Lung microvascular endothelial cell (primary cell): ENCODE measurements around the gene SFMBT1. TPM values are rescaled to one million over a fixed set of nuclear protein-coding genes. Genes with fewer than 3 reads are reported as not detected.

Source experiments
- DNase-seq, 2 donors: peaks; one replicate each; pipeline versions ENCODE4 v3.0.0 to v3.0.0-alpha.2; 2010; ENCODE audit warnings: low read depth in 2 of 2
- total RNA-seq: library from RNA; depleted of rRNA; stranded (reverse); fragments of >200 nt; gene quantifications from 2 replicates; pipeline ENCODE4 v1.2.1, GENCODE V29; 2014

Gene SFMBT1
- total RNA-seq, 1 donor from 2014 or later = 1.6 TPM

- DNase-seq = no peak
Observed at GRCh38 chr3:52886049-52886730, 159.7 kb downstream of the SFMBT1 start.

- DNase-seq = no peak
Observed at GRCh38 chr3:52882377-52882776, 163.5 kb downstream of the SFMBT1 start.

GRCh38 chr3:52881871-52882270 is 164.0 kb downstream of the SFMBT1 start:
- DNase-seq = no peak

GRCh38 chr3:52880474-52880873 is 165.4 kb downstream of the SFMBT1 start:
- DNase-seq = no peak

GRCh38 chr3:52880047-52880446 is 165.8 kb downstream of the SFMBT1 start:
- no peak for DNase-seq

- no peak for DNase-seq
Observed at GRCh38 chr3:52879581-52879980, 166.3 kb downstream of the SFMBT1 start.

- DNase-seq = no peak
Observed at GRCh38 chr3:52879090-52879489, 166.8 kb downstream of the SFMBT1 start.

- no peak for DNase-seq
Observed at GRCh38 chr3:52877085-52877484, 168.8 kb downstream of the SFMBT1 start.

GRCh38 chr3:52874864-52875587 is 170.8 kb downstream of the SFMBT1 start:
- DNase-seq = no peak

GRCh38 chr3:52874160-52874701 is 171.6 kb downstream of the SFMBT1 start:
- DNase-seq = no peak

GRCh38 chr3:52873433-52874159 is 172.3 kb downstream of the SFMBT1 start:
- peak; percentile 67 to 74 for DNase-seq

GRCh38 chr3:52872245-52872644 is 173.6 kb downstream of the SFMBT1 start:
- no peak for DNase-seq

- DNase-seq = no peak
Observed at GRCh38 chr3:52871761-52872160, 174.1 kb downstream of the SFMBT1 start.

- no peak for DNase-seq
Observed at GRCh38 chr3:52870471-52870870, 175.4 kb downstream of the SFMBT1 start.

- no peak for DNase-seq
Observed at GRCh38 chr3:52866427-52866826, 179.4 kb downstream of the SFMBT1 start.

- DNase-seq = no peak
Observed at GRCh38 chr3:52865994-52866393, 179.9 kb downstream of the SFMBT1 start.

- DNase-seq = no peak
Observed at GRCh38 chr3:52860424-52860768, 185.5 kb downstream of the SFMBT1 start.

GRCh38 chr3:52859686-52860423 is 186.0 kb downstream of the SFMBT1 start:
- DNase-seq = no peak

GRCh38 chr3:52857864-52858263 is 188.0 kb downstream of the SFMBT1 start:
- DNase-seq = no peak

GRCh38 chr3:52857133-52857532 is 188.7 kb downstream of the SFMBT1 start:
- DNase-seq = no peak

- DNase-seq = no peak
Observed at GRCh38 chr3:52856666-52857065, 189.2 kb downstream of the SFMBT1 start.

GRCh38 chr3:52854013-52854412 is 191.9 kb downstream of the SFMBT1 start:
- DNase-seq = no peak
